ENCODE results near the gene ORC2. TPM values are rescaled to one million over a fixed set of nuclear protein-coding genes. Genes with fewer than 3 reads are reported as not detected.

The ORC2 gene
- 6.0 and 10.9 TPM in 2 replicates for total RNA-seq

GRCh38 chr2:200963124-200963917, at the start of gene ORC2:
ORC2 (minus strand) TSS chr2:200963660; CDS start chr2:200958123, 5,537 bp downstream.

GRCh38 chr2:200888704-200889625, 74.5 kb downstream of the ORC2 start, which contains the start of the genes NIF3L1 and PPIL3:
NIF3L1 (plus strand) TSS chr2:200889371; CDS start chr2:200891944, 2,573 bp downstream.
PPIL3 (minus strand) TSS chr2:200889077; CDS start chr2:200887615, 1,462 bp downstream.

GRCh38 chr2:200864176-200865034, 99.1 kb downstream of the ORC2 start, which contains the start of gene CLK1:
CLK1 (minus strand) TSS chr2:200864658; CDS start chr2:200861862, 2,796 bp downstream.

Other genes starting within 250 kb of the ORC2 start
- gene BZW1, start 151.8 kb downstream of the ORC2 start, total RNA-seq: 193 and 270 TPM in 2 replicates
- gene CLK1, start 99.0 kb downstream of the ORC2 start, total RNA-seq: 7.5 and 33.6 TPM in 2 replicates
- 16.9 and 18.5 TPM in 2 replicates for gene PPIL3, start 74.6 kb downstream of the ORC2 start, total RNA-seq
- 19.8 and 42.4 TPM in 2 replicates for gene NIF3L1, start 74.3 kb downstream of the ORC2 start, total RNA-seq
- gene HYCC2, start 108.0 kb upstream of the ORC2 start, total RNA-seq: 2.0 and 3.7 TPM in 2 replicates
- 30.7 and 53.8 TPM in 2 replicates for gene NDUFB3, start 108.3 kb upstream of the ORC2 start, total RNA-seq
- 51.3 and 54.3 TPM in 2 replicates for gene CFLAR, start 152.5 kb upstream of the ORC2 start, total RNA-seq
- 0.65 and 1.4 TPM in 2 replicates for gene CASP10, start 219.5 kb upstream of the ORC2 start, total RNA-seq